SK-N-MC (cell line): ENCODE data around the gene SORBS2.

Source experiments
- EZH2 ChIP-seq: fragments of 200-600 bp; sonication (generic); IDR thresholded peaks from one replicate; pipeline ENCODE4 v1.6.1; 2017; ENCODE audit warnings: antibody characterized with exemption
- FOXP2 ChIP-seq: optimal IDR thresholded peaks from 2 replicates; pipeline ENCODE3; 2011; ENCODE audit warnings: mild to moderate bottlenecking, moderate library complexity; ENCODE audit not compliant: insufficient read depth; ENCODE audit errors: extremely low read length, control extremely low read depth
- POLR2AphosphoS5 ChIP-seq: IDR thresholded peaks from 2 replicates; pipeline ENCODE4 v1.6.1; 2012; ENCODE audit warnings: mild to moderate bottlenecking, low read depth, low read length, borderline replicate concordance

GRCh38 chr4:185838514-185839193 is 26.7 kb upstream of the SORBS2 start:
- TF ChIP-seq POLR2AphosphoS5 = no peak
- no peak for TF ChIP-seq EZH2
- no peak for TF ChIP-seq FOXP2
